Activated CD4-positive, alpha-beta T cell treated with anti-CD3 and anti-CD28 coated beads, Interleukin-2, amount 50 U/mL, for 4 hours (primary cell): ENCODE data around the gene RAB1B.
A peak's percentile ranks its signal among the peaks of the same experiment; 100 is the strongest.
"Not testable (repeated sequence)": the region's sequence is repeated elsewhere in the genome, so short reads cannot be mapped to it uniquely, and the experiment has no call there.

ENCODE experiments used
- DNase-seq, 2 experiments: peaks; one replicate each; pipeline ENCODE4 v3.0.0-alpha.2; 2020

The RAB1B gene

GRCh38 chr11:66267379-66268243 lies 828 bp upstream of the RAB1B start:
- DNase-seq, result peak; percentile 75 to 79

GRCh38 chr11:66268952-66269905 lies 790 bp downstream of the RAB1B start:
- no peak for DNase-seq

GRCh38 chr11:66271816-66272215 lies 3.4 kb downstream of the RAB1B start:
- no peak for DNase-seq

DNA sequence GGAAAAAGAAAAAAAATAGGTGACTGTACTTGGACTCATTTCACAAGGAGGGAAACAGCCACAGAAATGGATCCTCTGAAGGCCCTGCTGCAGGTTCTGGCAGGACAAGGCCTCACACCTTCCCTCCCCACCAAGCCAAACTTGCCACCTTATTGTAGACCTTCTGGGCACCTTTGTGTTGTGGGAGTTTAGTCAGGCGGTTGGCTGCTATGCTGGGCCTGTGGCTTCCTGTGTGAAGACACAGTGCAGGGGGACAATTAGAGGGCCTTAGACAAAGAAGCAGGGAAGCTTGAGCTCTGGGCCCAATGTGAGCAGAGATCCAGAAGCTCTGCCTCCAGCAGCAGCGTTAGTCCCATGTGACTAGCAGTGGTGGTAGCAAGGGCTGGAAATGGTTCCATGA lies 4.2 kb downstream of the RAB1B start:
- no peak for DNase-seq

GRCh38 chr11:66274219-66274618 lies 5.8 kb downstream of the RAB1B start:
- DNase-seq, result no peak

DNA sequence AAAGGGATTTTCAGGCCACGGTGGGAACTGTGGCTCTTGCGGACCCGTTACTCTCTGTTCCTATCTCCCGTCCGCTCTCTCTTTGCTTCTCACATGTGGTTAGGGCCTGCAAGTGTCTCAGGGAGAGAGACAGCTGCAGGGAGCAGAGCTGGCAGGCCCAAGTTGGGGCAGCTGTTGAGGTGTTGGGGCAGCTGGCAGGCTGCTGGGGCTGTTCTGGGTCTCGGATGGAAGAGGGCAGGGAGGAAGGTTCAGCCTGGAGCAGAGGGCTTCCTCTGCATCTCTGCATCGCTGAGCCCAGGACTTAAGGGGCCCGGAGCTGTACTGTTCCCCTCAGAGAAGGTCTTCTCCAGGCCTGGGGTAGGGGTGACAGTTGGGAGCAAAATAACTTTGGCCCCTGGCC lies 7.0 kb downstream of the RAB1B start:
- no peak for DNase-seq

DNA sequence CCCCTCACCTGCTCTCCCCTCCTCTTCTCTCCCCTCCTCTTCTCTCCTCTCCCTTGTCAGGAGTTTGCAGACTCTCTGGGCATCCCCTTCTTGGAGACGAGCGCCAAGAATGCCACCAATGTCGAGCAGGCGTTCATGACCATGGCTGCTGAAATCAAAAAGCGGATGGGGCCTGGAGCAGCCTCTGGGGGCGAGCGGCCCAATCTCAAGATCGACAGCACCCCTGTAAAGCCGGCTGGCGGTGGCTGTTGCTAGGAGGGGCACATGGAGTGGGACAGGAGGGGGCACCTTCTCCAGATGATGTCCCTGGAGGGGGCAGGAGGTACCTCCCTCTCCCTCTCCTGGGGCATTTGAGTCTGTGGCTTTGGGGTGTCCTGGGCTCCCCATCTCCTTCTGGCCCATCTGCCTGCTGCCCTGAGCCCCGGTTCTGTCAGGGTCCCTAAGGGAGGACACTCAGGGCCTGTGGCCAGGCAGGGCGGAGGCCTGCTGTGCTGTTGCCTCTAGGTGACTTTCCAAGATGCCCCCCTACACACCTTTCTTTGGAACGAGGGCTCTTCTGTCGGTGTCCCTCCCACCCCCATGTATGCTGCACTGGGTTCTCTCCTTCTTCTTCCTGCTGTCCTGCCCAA lies 7.7 kb downstream of the RAB1B start:
- DNase-seq, result no peak

- not testable (repeated sequence) for DNase-seq
Observed at GRCh38 chr11:66276619-66277018, 8.2 kb downstream of the RAB1B start.

DNA sequence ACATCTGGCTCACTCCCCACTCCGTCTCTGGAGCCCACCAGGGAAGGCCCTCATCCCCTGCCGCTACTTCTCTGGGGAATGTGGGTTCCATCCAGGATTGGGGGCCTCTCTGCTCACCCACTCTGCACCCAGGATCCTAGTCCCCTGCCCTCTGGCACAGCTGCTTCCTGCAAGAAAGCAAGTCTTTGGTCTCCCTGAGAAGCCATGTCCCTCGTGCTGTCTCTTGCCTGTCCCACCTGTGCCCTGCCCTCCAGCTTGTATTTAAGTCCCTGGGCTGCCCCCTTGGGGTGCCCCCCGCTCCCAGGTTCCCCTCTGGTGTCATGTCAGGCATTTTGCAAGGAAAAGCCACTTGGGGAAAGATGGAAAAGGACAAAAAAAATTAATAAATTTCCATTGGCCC lies 8.6 kb downstream of the RAB1B start:
- DNase-seq, result not testable (repeated sequence)

GRCh38 chr11:66277471-66278362 lies 9.3 kb downstream of the RAB1B start, which contains the start of gene CNIH2:
Gene CNIH2, plus strand, starts transcription at chr11:66278175. Its CDS starts 282 bp downstream, at chr11:66278457.
- peak in 1 of 2 experiments; percentile 9 for DNase-seq

DNA sequence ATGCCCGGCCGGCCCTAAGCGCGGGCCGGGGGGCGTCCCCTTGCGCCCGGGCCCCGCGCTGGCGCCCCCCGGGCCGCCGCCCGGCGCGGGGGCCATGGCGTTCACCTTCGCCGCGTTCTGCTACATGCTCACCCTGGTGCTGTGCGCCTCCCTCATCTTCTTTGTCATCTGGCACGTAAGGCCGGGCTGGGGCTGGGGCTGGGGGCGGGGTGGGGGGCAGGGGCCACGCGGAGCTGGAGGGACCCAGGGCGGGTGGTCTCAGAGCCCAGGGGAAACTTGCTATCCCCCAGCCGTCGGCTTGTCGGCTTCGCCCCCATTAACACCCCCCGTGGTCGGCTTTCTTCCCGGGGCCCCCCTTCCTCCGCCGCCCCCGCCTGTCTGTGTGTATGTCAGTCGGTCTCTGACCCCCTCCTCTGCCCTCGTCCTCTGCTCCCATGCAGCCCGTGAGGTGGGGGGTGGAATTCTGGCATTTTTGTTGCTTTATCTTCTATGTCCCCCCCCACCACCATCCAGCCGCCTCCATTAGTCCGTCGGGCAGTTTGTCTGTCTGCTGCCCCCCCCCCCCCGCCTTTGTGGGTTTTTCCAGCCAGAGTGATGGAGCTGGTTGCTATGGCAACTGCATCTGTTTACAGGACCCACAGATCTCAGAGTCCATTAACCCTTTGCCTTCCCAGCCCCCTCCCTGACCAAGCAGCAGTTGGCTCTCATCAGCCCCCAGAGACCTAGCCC lies 10.1 kb downstream of the RAB1B start:
- DNase-seq, result no peak

GRCh38 chr11:66279092-66279734 lies 10.8 kb downstream of the RAB1B start:
- DNase-seq, result no peak

DNA sequence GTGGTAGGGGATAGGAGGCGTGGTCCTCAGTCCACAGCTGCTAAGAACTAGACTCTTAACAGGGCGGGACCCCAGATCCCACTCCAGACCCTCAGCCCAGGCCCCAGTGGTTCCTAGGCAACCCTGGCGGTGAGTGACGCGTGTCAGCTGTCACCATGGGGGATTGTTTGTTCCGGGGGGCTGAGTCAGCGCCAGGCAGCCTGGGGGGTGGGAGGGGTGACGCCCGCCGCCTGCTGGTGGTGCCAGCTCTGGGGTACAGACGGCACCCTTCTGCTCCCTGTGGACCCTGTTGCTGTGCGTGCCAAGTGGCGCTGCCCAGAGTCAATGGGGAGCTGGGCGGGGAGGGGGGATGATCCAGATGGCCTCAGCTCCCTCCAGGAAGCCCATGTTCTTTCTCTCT lies 12.0 kb downstream of the RAB1B start:
- DNase-seq, result no peak

GRCh38 chr11:66281001-66281400 lies 12.6 kb downstream of the RAB1B start:
- no peak for DNase-seq

- no peak for DNase-seq
Observed at GRCh38 chr11:66281776-66282467, 13.5 kb downstream of the RAB1B start.

- peak; percentile 97 to 98 for DNase-seq
Observed at GRCh38 chr11:66282468-66283455, 14.3 kb downstream of the RAB1B start.

- DNase-seq, result no peak
Observed at GRCh38 chr11:66283461-66284105, 15.1 kb downstream of the RAB1B start.

DNA sequence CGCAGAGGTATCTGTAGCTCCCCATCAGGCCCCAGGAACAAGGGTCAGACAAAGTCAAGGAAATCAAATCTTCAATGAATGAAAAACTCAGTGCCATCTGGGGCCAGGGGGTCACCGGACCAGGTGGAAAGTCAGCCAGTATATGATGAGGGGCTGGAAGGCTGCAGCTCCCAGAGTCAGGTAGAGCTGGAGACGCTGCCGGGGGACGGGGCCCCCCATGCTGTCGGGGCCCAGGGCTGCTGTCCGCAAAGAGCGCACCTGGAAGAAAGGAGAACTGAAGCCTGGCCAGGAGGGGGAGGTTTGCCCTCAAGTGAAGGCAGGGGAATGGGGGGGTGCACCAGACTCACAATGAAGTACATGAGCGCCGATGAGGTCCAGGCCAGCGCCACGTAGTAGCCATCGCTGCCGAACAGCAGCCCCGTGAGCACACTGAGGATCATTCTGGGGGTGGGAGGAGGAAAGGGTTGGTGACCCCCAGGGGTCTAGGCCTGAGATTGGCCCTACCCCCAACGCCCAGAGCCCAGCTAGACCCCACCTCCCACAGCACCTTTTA lies 16.2 kb downstream of the RAB1B start:
- DNase-seq, result no peak
